GM12873 (cell line): ENCODE results near the gene MCC.

ENCODE experiments used
- CTCF ChIP-seq: IDR thresholded peaks from 2 replicates; pipeline ENCODE4 v1.5.1; 2012; ENCODE audit warnings: low read depth, mild to moderate bottlenecking, moderate library complexity, low read length, control low read depth; ENCODE audit not compliant: insufficient read depth; ENCODE audit errors: missing control alignments

The MCC gene

DNA sequence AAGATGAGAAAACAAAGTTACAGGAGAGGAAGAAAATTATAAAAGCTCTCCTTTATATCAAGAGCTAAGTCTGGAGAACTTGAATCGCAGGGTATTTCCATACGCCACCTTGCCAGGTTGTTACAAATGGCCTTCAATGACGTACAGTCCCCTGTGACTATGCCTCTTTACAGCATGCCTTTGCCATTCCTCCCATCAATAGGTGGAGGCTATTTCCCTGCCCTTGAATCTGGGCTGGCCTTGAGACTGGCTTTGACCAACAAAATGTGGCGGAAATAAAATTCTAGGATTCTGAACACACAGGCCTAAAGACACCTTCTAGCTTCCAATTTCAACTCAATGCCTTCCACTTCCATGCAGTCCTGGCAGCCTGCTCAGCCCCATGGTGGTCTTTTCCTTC lies 99.1 kb downstream of the MCC start:
- no peak for TF ChIP-seq CTCF

DNA sequence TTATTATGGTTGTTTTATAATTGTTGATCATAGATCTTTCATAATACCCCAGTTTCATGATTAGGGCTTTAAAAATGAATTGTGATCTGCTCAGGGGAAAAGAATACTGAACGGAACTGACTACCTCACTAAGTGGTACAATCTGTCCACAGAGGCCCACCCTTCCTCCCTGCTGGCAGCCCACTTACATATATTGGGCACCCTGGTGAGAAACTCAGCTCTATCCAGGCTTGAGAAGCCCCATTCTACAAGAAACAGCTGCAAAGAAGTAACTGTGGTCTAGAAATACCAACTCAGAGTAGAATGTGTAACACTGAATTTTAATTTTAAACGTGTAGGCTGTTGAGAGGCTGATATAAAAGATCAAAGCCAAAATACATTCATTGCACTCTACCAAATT lies 100.4 kb downstream of the MCC start:
- TF ChIP-seq CTCF: no peak

- no peak for TF ChIP-seq CTCF
These were observed 103.4 kb downstream of the MCC start for GRCh38 chr5:113384782-113385285.

DNA sequence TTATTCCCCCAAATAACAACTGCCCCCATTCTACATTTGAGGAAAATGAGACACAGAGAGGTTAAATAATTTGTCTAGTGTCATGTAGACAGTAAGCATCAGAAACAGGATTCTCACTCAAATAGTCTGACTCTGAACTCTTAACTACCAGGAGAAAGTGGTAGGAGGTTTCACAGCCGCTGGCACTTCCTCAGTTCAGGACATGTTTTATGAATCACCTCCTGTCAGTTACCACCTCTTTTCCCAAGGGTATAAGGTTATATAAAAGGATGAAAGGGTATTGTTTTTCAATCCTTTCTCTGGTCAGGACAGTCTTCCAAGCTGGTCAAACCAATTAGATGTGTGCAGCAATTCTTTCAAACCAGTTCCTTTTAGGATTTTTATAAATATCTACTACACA lies 105.5 kb downstream of the MCC start:
- TF ChIP-seq CTCF: no peak

GRCh38 chr5:113381791-113382190 lies 106.5 kb downstream of the MCC start:
- no peak for TF ChIP-seq CTCF

GRCh38 chr5:113380807-113381326 lies 107.4 kb downstream of the MCC start:
- no peak for TF ChIP-seq CTCF

GRCh38 chr5:113379936-113380806 lies 108.1 kb downstream of the MCC start:
- no peak for TF ChIP-seq CTCF
